Right kidney (tissue), 1 donor: Measurements from ENCODE around the gene ANKRD28.

Experiments
- DNase-seq: peaks from one replicate; pipeline ENCODE4 v3.0.0-alpha.2; 2016

ANKRD28 gene

GRCh38 chr3:15804553-15805095, 6.8 kb upstream of the ANKRD28 start:
- DNase-seq: no peak

- no peak for DNase-seq
Observed at GRCh38 chr3:15803921-15804320, 6.1 kb upstream of the ANKRD28 start.

- DNase-seq: no peak
Observed at GRCh38 chr3:15801298-15801697, 3.5 kb upstream of the ANKRD28 start.

GRCh38 chr3:15800780-15801179, 3.0 kb upstream of the ANKRD28 start:
- no peak for DNase-seq

- no peak for DNase-seq
Observed at GRCh38 chr3:15800327-15800726, 2.5 kb upstream of the ANKRD28 start.

- DNase-seq: no peak
Observed at GRCh38 chr3:15798533-15799245, 910 bp upstream of the ANKRD28 start.

GRCh38 chr3:15796771-15797641, 773 bp downstream of the ANKRD28 start:
- DNase-seq: peak; percentile 51

- no peak for DNase-seq
Observed at GRCh38 chr3:15796331-15796730, 1.4 kb downstream of the ANKRD28 start.

- DNase-seq: no peak
Observed at GRCh38 chr3:15795651-15796308, 2.0 kb downstream of the ANKRD28 start.

- DNase-seq: no peak
Observed at GRCh38 chr3:15794842-15795650, 2.7 kb downstream of the ANKRD28 start.

- DNase-seq: no peak
Observed at GRCh38 chr3:15794303-15794771, 3.4 kb downstream of the ANKRD28 start.

- no peak for DNase-seq
Observed at GRCh38 chr3:15791525-15791924, 6.3 kb downstream of the ANKRD28 start.

- no peak for DNase-seq
Observed at GRCh38 chr3:15787941-15788340, 9.8 kb downstream of the ANKRD28 start.

- DNase-seq: no peak
Observed at GRCh38 chr3:15787526-15787925, 10.3 kb downstream of the ANKRD28 start.

GRCh38 chr3:15783361-15783969, 14.3 kb downstream of the ANKRD28 start:
- DNase-seq: no peak

- DNase-seq: no peak
Observed at GRCh38 chr3:15782429-15782828, 15.3 kb downstream of the ANKRD28 start.

GRCh38 chr3:15781637-15782402, 16.0 kb downstream of the ANKRD28 start:
- DNase-seq: no peak

GRCh38 chr3:15781131-15781530, 16.6 kb downstream of the ANKRD28 start:
- DNase-seq: no peak

GRCh38 chr3:15779111-15779510, 18.7 kb downstream of the ANKRD28 start:
- DNase-seq: no peak

- DNase-seq: no peak
Observed at GRCh38 chr3:15778332-15778858, 19.4 kb downstream of the ANKRD28 start.
